Mesodermal cell (in vitro differentiated cells): Measurements from ENCODE around the gene ALOX5AP.
"Not testable (repeated sequence)": the region's sequence is repeated elsewhere in the genome, so short reads cannot be mapped to it uniquely, and the experiment has no call there.

Experiments
- H3K27ac ChIP-seq: 2 replicates; pipeline ENCODE4 v1.7.0; 2013; ENCODE audit warnings: mild to moderate bottlenecking, low read depth, low read length, moderate library complexity; ENCODE audit not compliant: severe bottlenecking
- H3K36me3 ChIP-seq: 2 replicates; pipeline ENCODE4 v1.7.1; 2013; ENCODE audit warnings: mild to moderate bottlenecking, low read length, moderate library complexity; ENCODE audit not compliant: control insufficient read depth, insufficient read depth
- H3K4me1 ChIP-seq: one replicate; pipeline ENCODE4 v1.7.1; 2013; ENCODE audit warnings: mild to moderate bottlenecking, low read length; ENCODE audit not compliant: insufficient read depth, control insufficient read depth, poor library complexity, severe bottlenecking
- H3K4me3 ChIP-seq: 2 replicates; pipeline ENCODE4 v1.7.0; 2013; ENCODE audit warnings: low read length, control low read depth, mild to moderate bottlenecking; ENCODE audit not compliant: insufficient read depth, poor library complexity, severe bottlenecking; ENCODE audit errors: extremely low read depth
- H3K9me3 ChIP-seq: 2 replicates; pipeline ENCODE4 v1.7.1; 2013; ENCODE audit warnings: mild to moderate bottlenecking, low read length, moderate library complexity; ENCODE audit not compliant: control insufficient read depth
- WGBS, 2 experiments: methylation state at CpG; one replicate each; pipeline ENCODE4 v1.1.5; 2013; ENCODE audit warnings: missing lambda C conversion rate in 2 of 2; ENCODE audit not compliant: insufficient coverage in 2 of 2; 5-methylcytosine and 5-hydroxymethylcytosine counted together

Gene ALOX5AP

DNA sequence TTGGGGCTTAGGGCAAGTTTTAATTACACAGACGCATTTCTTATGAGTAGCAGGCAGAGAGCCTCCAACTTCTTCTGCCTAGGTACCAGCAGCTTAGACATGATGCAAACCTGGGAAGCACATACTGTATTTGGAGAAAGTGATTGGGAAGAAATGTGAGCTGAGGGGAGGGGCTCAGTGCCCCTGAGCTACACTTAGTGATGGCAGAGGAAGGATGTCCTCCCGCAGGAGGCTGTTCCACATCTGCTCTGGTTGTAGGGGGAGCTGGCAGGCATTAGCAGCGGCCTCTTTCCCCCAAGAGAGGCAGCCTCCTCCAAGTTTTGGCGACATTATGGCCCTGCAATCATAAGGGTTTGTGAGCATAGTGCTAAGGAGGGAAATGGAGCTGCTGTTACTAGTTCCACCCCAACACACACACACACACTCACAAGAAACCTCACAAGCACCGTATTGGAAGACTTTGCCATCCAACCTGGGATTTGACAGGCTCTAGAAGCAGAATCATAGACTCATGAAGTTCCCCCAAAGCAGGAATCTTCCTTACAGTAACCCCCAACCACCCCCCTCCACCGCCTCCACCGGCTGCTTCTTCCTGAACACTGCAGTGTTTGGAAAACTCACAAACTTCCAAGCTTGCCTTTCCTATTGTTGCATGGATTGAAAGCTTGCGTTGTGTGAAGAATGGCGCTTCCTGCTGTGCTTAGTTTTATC, 3.3 kb downstream of the ALOX5AP start:
- 73 to 78% methylated on average over 4 of the region's 9 CpGs for WGBS, 2 experiments
- Histone ChIP-seq H3K4me1 (peaks cover 62% of the 10 kb centered on the region), H3K27ac (no peak overlapping the region), H3K4me3 (no peak overlapping the region), H3K9me3 (no peaks in the 10 kb centered on the region), H3K36me3 (no peaks in the 10 kb centered on the region)

DNA sequence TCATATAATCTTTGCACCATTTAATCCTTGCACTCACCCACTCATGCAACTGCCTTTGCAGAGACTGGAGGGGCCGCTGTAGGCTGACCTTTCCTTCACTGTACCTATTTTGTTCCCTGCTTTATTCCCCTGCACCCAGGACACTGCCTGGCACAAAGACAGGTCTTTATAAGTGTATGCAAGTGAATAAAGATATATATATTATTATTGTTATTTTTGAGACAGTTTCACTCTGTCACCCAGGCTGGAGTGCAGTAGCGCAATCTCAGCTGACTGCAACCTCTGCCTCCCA, 3.8 kb downstream of the ALOX5AP start:
- WGBS, 2 experiments, result 86 to 100% methylated on average over 1 of the region's 2 CpGs
- Histone ChIP-seq H3K9me3 (no peaks in the 10 kb centered on the region), H3K27ac (no peak overlapping the region), H3K36me3 (no peaks in the 10 kb centered on the region), H3K4me3 (no peak overlapping the region), H3K4me1 (peaks cover 62% of the 10 kb centered on the region)

DNA sequence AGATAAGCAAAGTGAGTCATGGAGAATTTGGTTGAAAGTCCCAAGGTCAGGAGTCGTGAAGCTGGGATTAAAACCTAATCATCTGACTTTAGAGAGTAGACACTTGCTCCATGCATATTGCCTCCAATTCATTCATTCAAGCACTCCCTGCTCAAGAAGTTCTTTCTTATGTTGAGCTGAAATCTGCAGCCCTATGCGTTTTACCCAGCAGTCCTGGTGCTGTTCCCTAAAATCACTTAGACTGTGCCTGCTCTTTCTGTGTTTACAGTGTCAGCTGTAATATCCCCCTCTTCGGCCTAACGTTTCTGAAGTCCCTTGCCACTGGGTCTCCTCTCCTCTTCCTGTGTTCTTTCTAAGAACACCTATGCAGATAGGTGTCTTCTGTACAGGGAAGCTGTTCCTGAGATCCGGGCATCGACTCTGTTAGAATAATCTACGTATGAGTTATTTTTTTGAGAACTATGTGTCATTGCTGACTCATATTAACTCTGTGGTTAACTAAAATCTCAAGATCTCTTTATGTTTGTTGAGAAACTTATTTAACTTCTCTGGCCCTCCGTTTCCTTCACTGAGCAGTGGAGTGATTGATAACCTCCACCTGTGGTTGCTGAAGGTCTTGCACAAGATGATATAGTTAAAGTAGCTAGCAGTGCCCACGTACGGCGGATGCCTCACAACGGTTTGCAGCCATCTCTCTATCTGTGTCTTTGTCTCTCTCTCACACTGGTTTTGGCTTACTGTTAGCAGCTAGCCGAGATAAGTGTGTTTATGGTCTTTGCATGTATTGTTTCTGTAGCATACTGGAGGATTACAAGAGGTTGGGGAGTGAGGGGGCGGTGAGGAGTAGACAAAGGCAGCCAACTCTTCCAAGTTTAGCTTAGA, 4.7 kb downstream of the ALOX5AP start:
- H3K4me3 ChIP-seq, result no peak overlapping the region
- no peaks in the 10 kb centered on the region for H3K36me3 ChIP-seq
- H3K27ac ChIP-seq, result peak overlapping the region; percentile 55
- H3K4me1 ChIP-seq, result peaks cover 59% of the 10 kb centered on the region
- no peaks in the 10 kb centered on the region for H3K9me3 ChIP-seq
- 83 to 84% methylated on average over 6 to 10 of the region's 14 CpGs for WGBS, 2 experiments

DNA sequence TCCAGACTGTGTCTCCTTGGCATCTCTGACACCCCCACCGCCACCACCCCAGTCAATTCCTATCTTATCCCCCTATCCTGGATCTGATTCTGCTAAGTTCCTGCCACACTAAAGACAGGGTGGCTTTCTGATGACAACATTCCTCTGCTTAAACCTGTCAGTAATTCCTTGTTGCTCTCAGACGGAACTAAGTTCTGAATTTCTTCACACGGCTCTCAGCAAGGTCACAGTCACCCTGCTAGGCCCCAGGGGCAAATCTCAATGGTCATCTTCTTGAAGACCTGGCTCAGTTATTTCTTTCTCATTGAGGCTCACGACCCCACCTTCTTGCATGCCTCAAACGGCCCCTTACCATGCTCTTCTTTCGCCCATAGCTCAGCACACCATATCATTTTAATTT, 7.6 kb downstream of the ALOX5AP start:
- Histone ChIP-seq H3K27ac (peak overlapping the region; percentile 94), H3K36me3 (no peaks in the 10 kb centered on the region), H3K9me3 (no peaks in the 10 kb centered on the region), H3K4me1 (peaks cover 61% of the 10 kb centered on the region), H3K4me3 (no peak overlapping the region)
- WGBS, 2 experiments, result 88 to 90% methylated on average over 3 to 4 of the region's 6 CpGs

DNA sequence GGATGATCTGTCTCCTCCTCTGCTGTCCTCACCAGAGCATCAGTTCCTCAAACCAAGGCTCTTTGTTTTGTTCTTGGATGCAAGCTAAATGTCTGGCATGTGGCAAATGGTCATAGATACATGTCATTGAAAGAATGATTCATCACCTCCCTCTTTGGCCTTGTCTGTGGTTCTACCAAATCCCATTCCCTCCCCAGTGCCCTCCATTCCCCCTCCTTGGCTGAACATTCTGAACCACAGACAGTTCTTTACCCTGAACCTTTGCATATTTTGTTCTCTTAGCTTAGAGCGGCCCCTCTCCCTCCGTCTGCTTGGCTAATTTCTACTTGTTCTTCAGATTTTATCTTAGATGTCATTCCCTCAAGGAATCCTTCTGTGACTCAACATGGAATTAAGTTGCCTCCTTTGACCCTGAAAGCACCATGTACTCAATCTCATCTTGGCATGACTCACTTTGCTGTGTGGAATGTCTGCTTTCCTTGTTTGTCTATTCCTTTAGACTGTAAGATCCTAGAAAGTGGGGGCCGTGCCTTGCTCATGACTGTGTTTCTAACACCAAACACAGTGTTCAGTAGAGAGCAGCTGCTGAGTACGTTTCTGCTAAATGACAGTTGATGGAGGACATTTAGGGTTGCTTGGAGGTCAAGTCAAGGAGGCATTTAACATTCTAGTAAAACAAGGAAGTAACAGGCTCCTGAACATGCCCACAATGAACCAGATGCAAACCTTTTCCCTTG, 8.1 kb downstream of the ALOX5AP start:
- H3K36me3 ChIP-seq, result no peaks in the 10 kb centered on the region
- peak overlapping the region; percentile 94 for H3K27ac ChIP-seq
- 63 to 72% methylated on average over 4 of the region's 4 CpGs for WGBS, 2 experiments
- H3K9me3 ChIP-seq, result no peaks in the 10 kb centered on the region
- no peak overlapping the region for H3K4me3 ChIP-seq
- peaks cover 55% of the 10 kb centered on the region for H3K4me1 ChIP-seq

DNA sequence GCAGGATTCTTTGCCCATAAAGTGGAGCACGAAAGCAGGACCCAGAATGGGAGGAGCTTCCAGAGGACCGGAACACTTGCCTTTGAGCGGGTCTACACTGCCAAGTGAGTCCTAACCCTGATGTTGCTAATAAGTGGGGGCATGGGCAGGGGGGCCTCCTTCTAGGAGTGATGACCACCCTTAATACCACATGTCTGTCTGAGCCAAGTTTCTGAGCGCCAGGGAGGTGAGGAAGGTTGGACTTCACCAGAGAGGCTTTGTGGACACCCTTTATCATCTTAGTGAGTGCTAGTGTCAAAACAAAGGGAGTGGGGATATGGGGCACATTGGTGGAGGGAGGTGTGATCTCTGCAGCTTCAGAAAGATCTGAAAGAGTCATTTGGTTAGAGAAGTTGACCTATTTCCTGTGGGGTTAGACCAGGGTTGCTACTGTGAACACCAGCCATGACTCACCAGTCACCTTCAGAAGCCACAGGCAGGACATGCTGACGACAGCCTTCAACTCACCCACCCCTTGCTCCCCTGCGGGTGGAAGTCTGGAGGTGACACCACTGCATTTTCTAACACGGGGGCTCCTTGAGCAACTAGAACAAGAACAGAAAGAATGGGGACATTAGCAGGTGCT, 8.8 kb downstream of the ALOX5AP start:
- WGBS, 2 experiments, result 79 to 95% methylated on average over 3 to 4 of the region's 7 CpGs
- H3K4me3 ChIP-seq, result no peak overlapping the region
- H3K4me1 ChIP-seq, result peaks cover 48% of the 10 kb centered on the region
- no peaks in the 10 kb centered on the region for H3K36me3 ChIP-seq
- H3K9me3 ChIP-seq, result no peaks in the 10 kb centered on the region
- peak overlapping the region; percentile 94 for H3K27ac ChIP-seq

DNA sequence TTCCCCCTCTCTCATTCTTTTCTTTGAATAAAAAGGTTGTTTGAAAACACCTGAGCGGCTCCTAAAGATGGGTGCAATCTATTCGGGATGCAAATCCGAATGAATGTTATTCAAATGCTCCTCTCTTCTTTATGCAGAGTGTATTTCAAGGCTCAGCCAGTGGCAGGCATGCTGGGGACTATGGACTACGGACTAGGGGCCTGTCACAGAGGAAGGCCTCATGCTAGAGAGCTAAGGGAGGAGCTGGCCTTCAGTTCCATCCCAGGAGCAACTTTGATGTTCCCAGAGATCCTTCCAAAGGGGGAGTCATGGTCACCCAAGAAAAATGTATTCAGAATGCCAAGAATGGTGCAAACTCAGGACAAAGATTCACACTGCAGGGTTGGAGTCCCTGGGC, 9.3 kb downstream of the ALOX5AP start:
- Histone ChIP-seq H3K36me3 (no peaks in the 10 kb centered on the region), H3K4me3 (no peak overlapping the region), H3K9me3 (no peaks in the 10 kb centered on the region), H3K4me1 (peaks cover 46% of the 10 kb centered on the region), H3K27ac (peak overlapping the region; percentile 94)
- 92 to 93% methylated on average over 2 to 4 of the region's 4 CpGs for WGBS, 2 experiments

DNA sequence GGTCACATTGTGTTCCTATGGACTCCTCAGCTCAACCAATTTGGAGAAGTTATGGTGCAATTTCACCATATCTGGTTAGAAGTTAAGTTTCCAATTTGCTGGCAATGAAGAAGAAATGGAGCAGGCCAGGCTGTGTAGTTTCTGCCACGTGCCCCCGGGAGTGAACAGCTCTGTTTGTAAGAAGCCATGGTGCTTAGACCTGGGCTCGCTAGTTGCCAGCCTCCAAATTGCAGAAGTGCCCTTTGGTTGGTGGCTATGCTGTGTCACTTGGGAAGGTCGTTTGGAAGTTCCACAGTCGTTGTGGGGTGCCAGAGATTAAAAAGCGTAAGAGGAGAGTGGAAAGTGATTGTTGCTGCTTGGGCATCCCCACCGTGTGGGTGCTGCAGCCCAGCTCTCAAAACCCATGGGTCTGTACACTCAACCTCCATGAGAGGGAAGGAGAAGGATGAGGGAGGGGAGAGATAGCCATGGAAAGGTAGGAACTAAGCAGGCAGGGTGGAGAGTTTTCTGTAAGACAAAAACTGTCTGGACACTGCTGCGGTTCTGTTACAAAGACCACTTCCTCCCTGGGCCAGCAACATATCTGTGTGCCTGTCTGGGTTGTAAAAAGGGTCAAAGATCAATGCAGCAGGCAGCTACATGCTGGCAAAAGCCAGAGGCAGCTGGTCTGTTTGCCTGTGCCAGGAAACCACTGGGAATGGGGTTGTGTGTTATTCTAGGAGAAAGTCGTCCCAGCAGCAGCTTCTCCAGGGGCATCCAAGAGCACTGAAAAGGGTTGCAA, 10.8 kb downstream of the ALOX5AP start:
- Histone ChIP-seq H3K9me3 (no peaks in the 10 kb centered on the region), H3K27ac (peak overlapping the region; percentile 47), H3K4me3 (no peak overlapping the region), H3K4me1 (peaks cover 35% of the 10 kb centered on the region), H3K36me3 (no peaks in the 10 kb centered on the region)
- WGBS, 2 experiments, result 80 to 81% methylated on average over 8 to 9 of the region's 9 CpGs

DNA sequence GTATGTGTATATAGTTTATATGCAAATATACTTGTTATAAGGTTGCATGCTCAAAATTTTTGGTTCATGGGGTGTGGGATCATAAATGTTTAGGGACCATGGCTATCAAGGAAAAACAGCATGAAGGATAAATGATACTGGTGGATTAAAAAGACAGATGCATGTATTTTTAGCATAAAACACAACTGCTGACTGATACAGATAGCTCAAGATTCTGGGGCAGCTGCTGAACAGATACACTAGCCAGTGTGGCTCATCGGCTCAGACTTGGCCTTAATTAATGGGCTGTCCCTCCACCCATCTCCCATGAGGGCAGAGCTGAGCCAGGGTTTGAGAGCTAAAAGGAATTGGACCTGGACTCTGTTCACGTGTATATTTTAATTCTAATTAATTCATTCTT, 11.4 kb downstream of the ALOX5AP start:
- WGBS, 2 experiments, result 80 to 100% methylated on average over 1 of the region's 2 CpGs
- peak overlapping the region; percentile 1 for H3K27ac ChIP-seq
- no peaks in the 10 kb centered on the region for H3K36me3 ChIP-seq
- peaks cover 3% of the 10 kb centered on the region for H3K9me3 ChIP-seq
- peaks cover 35% of the 10 kb centered on the region for H3K4me1 ChIP-seq
- H3K4me3 ChIP-seq, result no peak overlapping the region

DNA sequence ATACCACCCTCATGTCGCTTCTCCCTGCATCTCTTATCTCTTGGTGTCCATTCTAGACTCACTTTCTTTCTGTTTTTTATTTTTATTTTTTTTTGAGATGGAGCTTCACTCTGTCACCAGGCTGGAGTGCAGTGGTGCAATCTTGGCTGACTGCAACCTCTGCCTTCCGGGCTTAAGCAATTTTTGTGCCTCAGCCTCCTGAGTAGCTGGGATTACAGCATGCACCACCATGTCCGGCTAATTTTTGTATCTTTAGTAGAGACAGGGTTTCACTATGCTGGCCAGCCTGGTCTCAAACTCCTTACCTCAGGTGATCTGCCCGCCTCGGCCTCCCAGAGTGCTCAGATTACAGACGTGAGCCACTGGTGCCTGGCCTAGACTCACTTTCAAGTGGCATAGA, 12.5 kb downstream of the ALOX5AP start:
- not testable (repeated sequence) for H3K36me3 ChIP-seq, H3K9me3 ChIP-seq, H3K4me3 ChIP-seq, H3K27ac ChIP-seq
- H3K4me1 ChIP-seq, result peaks cover 29% of the 10 kb centered on the region
- WGBS, 2 experiments, result 91% methylated on average over 4 of the region's 6 CpGs
